DND-41 (cell line): ENCODE results near the gene SEMA3B.

Experiments used
- CTCF ChIP-seq: IDR thresholded peaks from 2 replicates; pipeline ENCODE4 v1.5.1; 2012; ENCODE audit warnings: borderline replicate concordance, low read length, moderate library complexity, mild to moderate bottlenecking; ENCODE audit not compliant: poor library complexity, severe bottlenecking; ENCODE audit errors: extremely low read depth
- EZH2 ChIP-seq: IDR thresholded peaks from 3 replicates; pipeline ENCODE4 v1.6.1; 2012; ENCODE audit warnings: borderline replicate concordance, low read depth, mild to moderate bottlenecking, moderate library complexity, low read length, inconsistent platforms; ENCODE audit not compliant: severe bottlenecking

DNA sequence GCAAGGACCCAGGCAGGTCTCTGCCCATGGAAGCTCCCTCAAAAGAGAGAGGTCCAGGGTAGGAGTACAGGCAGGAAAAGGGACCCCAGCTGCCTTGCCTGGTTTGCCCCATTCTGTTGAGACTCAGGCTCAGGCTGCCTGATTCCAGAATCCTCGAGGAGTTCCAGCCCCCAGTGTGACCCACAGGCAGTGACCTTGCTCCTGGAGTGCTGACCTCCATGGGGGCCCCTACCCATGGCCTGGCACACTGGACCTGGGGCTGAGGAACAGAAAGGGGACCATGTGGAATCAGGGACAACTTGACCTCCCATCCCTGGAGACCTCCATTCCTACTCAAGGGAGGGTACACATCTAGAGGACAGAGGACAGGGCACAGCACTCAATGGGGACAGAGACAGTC, 3.4 kb upstream of the SEMA3B start:
- no peak for TF ChIP-seq CTCF
- no peak for TF ChIP-seq EZH2
